Testis (tissue), 3 donors: ENCODE results near the gene HAS3. TPM values are rescaled to one million over a fixed set of nuclear protein-coding genes. Genes with fewer than 3 reads are reported as not detected.

Experiments used
- DNase-seq: peaks from one replicate; pipeline ENCODE4 v3.0.0-alpha.2; 2019
- H3K27ac ChIP-seq, 2 donors: fragments of 200-600 bp; sonication (generic); one replicate each; pipeline ENCODE4 v1.5.1; 2019
- H3K27me3 ChIP-seq: fragments of 200-600 bp; sonication (generic); one replicate; pipeline ENCODE4 v1.5.1; 2019
- H3K36me3 ChIP-seq: fragments of 200-600 bp; sonication (generic); one replicate; pipeline ENCODE4 v1.5.1; 2017; ENCODE audit warnings: low read depth; ENCODE audit errors: missing control alignments
- H3K4me1 ChIP-seq: fragments of 200-600 bp; sonication (generic); one replicate; pipeline ENCODE4 v1.5.1; 2019
- H3K4me3 ChIP-seq, 2 donors: fragments of 200-600 bp; sonication (generic); one replicate each; pipeline ENCODE4 v1.5.1; 2017 to 2019
- H3K9me3 ChIP-seq: fragments of 200-600 bp; sonication (generic); one replicate; pipeline ENCODE4 v1.5.1; 2017
- CTCF ChIP-seq, 3 experiments: fragments of 450-650 bp in 2 of 3; fragments of 200-600 bp in 1 of 3; sonication (generic) in 1 of 3; IDR thresholded peaks; one replicate each; pipeline ENCODE4 v1.5.1; 2016 to 2019; ENCODE audit warnings: antibody characterized with exemption in 3 of 3, mild to moderate bottlenecking in 2 of 3, moderate library complexity in 1 of 3
- POLR2A ChIP-seq: fragments of 450-650 bp; IDR thresholded peaks from one replicate; pipeline ENCODE4 v1.6.1; 2017; ENCODE audit warnings: antibody characterized with exemption, mild to moderate bottlenecking, moderate library complexity
- WGBS, 2 donors: methylation state at CpG; one replicate each; pipeline ENCODE4 v1.1.5; 2018; 5-methylcytosine and 5-hydroxymethylcytosine counted together
- intact Hi-C: fragments of 100-400 bp; cut with DNase I; formaldehyde crosslinking; loops from one replicate; pipeline ENCODE4 v1.15.1; 2023; ENCODE audit warnings: low total_unique reads
- polyA plus RNA-seq: library from polyadenylated mRNA; stranded (reverse); fragments of 350-450 nt; fragmentation: Illumina TruSeq; extraction: RNeasy Lipid Tissue Mini Kit (QIAGEN cat#74804); gene quantifications from one replicate; pipeline ENCODE4 v1.2.3, GENCODE V29; 2014; ENCODE audit warnings: low read depth, low replicate concordance; ENCODE audit not compliant: insufficient read depth
- total RNA-seq, 2 donors: library from RNA; depleted of rRNA; stranded (reverse); fragments of >200 nt; gene quantifications; one replicate each; pipeline ENCODE4 v1.2.3, GENCODE V29; 2016

Gene HAS3
- total and polyA plus RNA-seq, 3 donors from 2014 or later, result 4.7 to 7.7 (median 4.8) TPM

GRCh38 chr16:69109486-69110270, 4.2 kb downstream of the HAS3 start:
- no peak for DNase-seq
- intact Hi-C loops, result loop anchor here (10.0 kb wide), 1 partner anchor 255 kb away; no protein-coding TSS in a partner anchor
- peaks cover 21% of the 10 kb centered on the region for H3K4me1 ChIP-seq
- no peaks in the 10 kb centered on the region for H3K9me3 ChIP-seq
- no peaks in the 10 kb centered on the region for H3K36me3 ChIP-seq
- no peaks in the 10 kb centered on the region for H3K27me3 ChIP-seq
- no peak overlapping the region for H3K4me3 ChIP-seq
- TF ChIP-seq POLR2A, result no peak
- TF ChIP-seq CTCF (IDR thresholded peaks at IDR 0.05), result no peak
- 95% methylated on average over 23 to 48 of the region's 48 CpGs for WGBS, 2 donors
- H3K27ac ChIP-seq, result no peak overlapping the region

GRCh38 chr16:69110406-69110805, 5.0 kb downstream of the HAS3 start:
- H3K4me1 ChIP-seq, result peaks cover 18% of the 10 kb centered on the region
- intact Hi-C loops, result loop anchor here (10.0 kb wide), 1 partner anchor 256 kb away; no protein-coding TSS in a partner anchor
- no peaks in the 10 kb centered on the region for H3K27me3 ChIP-seq
- no peak for TF ChIP-seq CTCF (IDR thresholded peaks at IDR 0.05)
- WGBS, 2 donors, result 87 to 90% methylated on average over 7 of the region's 7 CpGs
- H3K36me3 ChIP-seq, result no peaks in the 10 kb centered on the region
- H3K9me3 ChIP-seq, result no peaks in the 10 kb centered on the region
- no peak for DNase-seq
- no peak overlapping the region for H3K27ac ChIP-seq
- no peak overlapping the region for H3K4me3 ChIP-seq

- intact Hi-C loops, result loop anchor here (10.0 kb wide), 1 partner anchor 257 kb away; no protein-coding TSS in a partner anchor
Measured at GRCh38 chr16:69111216-69111875, 5.9 kb downstream of the HAS3 start.

GRCh38 chr16:69111876-69112230, 6.4 kb downstream of the HAS3 start:
- intact Hi-C loops, result loop anchor here (10.0 kb wide), 1 partner anchor 257 kb away; no protein-coding TSS in a partner anchor
- Histone ChIP-seq H3K4me3 (no peak overlapping the region), H3K36me3 (no peaks in the 10 kb centered on the region), H3K4me1 (peaks cover 13% of the 10 kb centered on the region), H3K27ac (no peak overlapping the region), H3K9me3 (no peaks in the 10 kb centered on the region), H3K27me3 (no peaks in the 10 kb centered on the region)
- DNase-seq, result no peak
- 65 to 93% methylated on average over 5 of the region's 5 CpGs for WGBS, 2 donors
- TF ChIP-seq CTCF (IDR thresholded peaks at IDR 0.05), result no peak
- TF ChIP-seq POLR2A, result no peak

More at GRCh38 chr16:69111216-69111875, 5.9 kb downstream of the HAS3 start:
- Histone ChIP-seq H3K4me1 (peaks cover 17% of the 10 kb centered on the region), H3K36me3 (no peaks in the 10 kb centered on the region), H3K27me3 (no peaks in the 10 kb centered on the region), H3K9me3 (no peaks in the 10 kb centered on the region), H3K27ac (no peak overlapping the region), H3K4me3 (no peak overlapping the region)
- no peak for DNase-seq
- no peak for TF ChIP-seq POLR2A
- no peak for TF ChIP-seq CTCF (IDR thresholded peaks at IDR 0.05)
- 85 to 86% methylated on average over 6 of the region's 6 CpGs for WGBS, 2 donors
